Cortex of kidney (tissue), 1 donor: ENCODE measurements around the gene GHR.
"Not testable (repeated sequence)": the region's sequence is repeated elsewhere in the genome, so short reads cannot be mapped to it uniquely, and the experiment has no call there.

ENCODE experiments used
- DNase-seq: peaks from one replicate; lab custom pipeline; 2025; lab: John Stamatoyannopoulos, UW

The GHR gene

GRCh38 chr5:42718591-42718990 is 295.4 kb downstream of the GHR start:
- DNase-seq: no peak

- DNase-seq: no peak
Observed at GRCh38 chr5:42719034-42719433, 295.8 kb downstream of the GHR start.

GRCh38 chr5:42720251-42720650 is 297.0 kb downstream of the GHR start:
- no peak for DNase-seq

- DNase-seq: no peak
Observed at GRCh38 chr5:42721484-42721883, 298.2 kb downstream of the GHR start.

GRCh38 chr5:42734531-42735058 is 311.4 kb downstream of the GHR start:
- DNase-seq: not testable (repeated sequence)

- DNase-seq: no peak
Observed at GRCh38 chr5:42740920-42741319, 317.7 kb downstream of the GHR start.

GRCh38 chr5:42745426-42745825 is 322.2 kb downstream of the GHR start:
- no peak for DNase-seq

- DNase-seq: no peak
Observed at GRCh38 chr5:42745856-42746255, 322.6 kb downstream of the GHR start.

GRCh38 chr5:42749020-42749419 is 325.8 kb downstream of the GHR start:
- no peak for DNase-seq

- no peak for DNase-seq
Observed at GRCh38 chr5:42750507-42750906, 327.3 kb downstream of the GHR start.

GRCh38 chr5:42751044-42751443 is 327.8 kb downstream of the GHR start:
- DNase-seq: no peak

GRCh38 chr5:42753099-42753498 is 329.9 kb downstream of the GHR start:
- DNase-seq: no peak

GRCh38 chr5:42756606-42757601 is 333.7 kb downstream of the GHR start, which contains the start of gene CCDC152:
Gene CCDC152, plus strand, starts transcription at chr5:42756818. Its CDS starts 2,304 bp downstream, at chr5:42759122.
- DNase-seq: no peak

- no peak for DNase-seq
Observed at GRCh38 chr5:42759456-42759855, 336.2 kb downstream of the GHR start.

GRCh38 chr5:42760426-42760825 is 337.2 kb downstream of the GHR start:
- DNase-seq: no peak

GRCh38 chr5:42761791-42762190 is 338.6 kb downstream of the GHR start:
- no peak for DNase-seq

GRCh38 chr5:42767491-42768105 is 344.4 kb downstream of the GHR start:
- no peak for DNase-seq

GRCh38 chr5:42768106-42768504 is 344.9 kb downstream of the GHR start:
- DNase-seq: no peak

GRCh38 chr5:42770003-42770402 is 346.8 kb downstream of the GHR start:
- DNase-seq: no peak
